ENCODE data around the gene AGAP2. TPM values are rescaled to one million over a fixed set of nuclear protein-coding genes. Genes with fewer than 3 reads are reported as not detected.

Gene AGAP2
- total RNA-seq, 4 donors from 2014 or later: 0.29 to 6.3 (median 2.6) TPM

- peaks cover 0 to 3% of the 10 kb centered on the region in 2 donors for H3K27me3 ChIP-seq
- DNase-seq: peak; percentile 75
- TF ChIP-seq, protein P1, sequence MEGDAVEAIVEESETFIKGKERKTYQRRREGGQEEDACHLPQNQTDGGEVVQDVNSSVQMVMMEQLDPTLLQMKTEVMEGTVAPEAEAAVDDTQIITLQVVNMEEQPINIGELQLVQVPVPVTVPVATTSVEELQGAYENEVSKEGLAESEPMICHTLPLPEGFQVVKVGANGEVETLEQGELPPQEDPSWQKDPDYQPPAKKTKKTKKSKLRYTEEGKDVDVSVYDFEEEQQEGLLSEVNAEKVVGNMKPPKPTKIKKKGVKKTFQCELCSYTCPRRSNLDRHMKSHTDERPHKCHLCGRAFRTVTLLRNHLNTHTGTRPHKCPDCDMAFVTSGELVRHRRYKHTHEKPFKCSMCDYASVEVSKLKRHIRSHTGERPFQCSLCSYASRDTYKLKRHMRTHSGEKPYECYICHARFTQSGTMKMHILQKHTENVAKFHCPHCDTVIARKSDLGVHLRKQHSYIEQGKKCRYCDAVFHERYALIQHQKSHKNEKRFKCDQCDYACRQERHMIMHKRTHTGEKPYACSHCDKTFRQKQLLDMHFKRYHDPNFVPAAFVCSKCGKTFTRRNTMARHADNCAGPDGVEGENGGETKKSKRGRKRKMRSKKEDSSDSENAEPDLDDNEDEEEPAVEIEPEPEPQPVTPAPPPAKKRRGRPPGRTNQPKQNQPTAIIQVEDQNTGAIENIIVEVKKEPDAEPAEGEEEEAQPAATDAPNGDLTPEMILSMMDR (IDR thresholded peaks at IDR 0.05): no peak
- no peak for TF ChIP-seq POLR2A (IDR thresholded peaks at IDR 0.05)
- no peaks in the 10 kb centered on the region for H3K4me1 ChIP-seq
- intact Hi-C loops (cut with DNase I; ENCODE audit: low total_unique reads): no loop called here
- no peaks in the 10 kb centered on the region for H3K9me3 ChIP-seq
- peak overlapping the region; percentile 97 to 98 for H3K27ac ChIP-seq
- H3K4me3 ChIP-seq: peak overlapping the region; percentile 82 to 96
- H3K36me3 ChIP-seq: no peaks in the 10 kb centered on the region
These were observed 5.7 kb upstream of the AGAP2 start for GRCh38 chr12:57744194-57744776.

DNA sequence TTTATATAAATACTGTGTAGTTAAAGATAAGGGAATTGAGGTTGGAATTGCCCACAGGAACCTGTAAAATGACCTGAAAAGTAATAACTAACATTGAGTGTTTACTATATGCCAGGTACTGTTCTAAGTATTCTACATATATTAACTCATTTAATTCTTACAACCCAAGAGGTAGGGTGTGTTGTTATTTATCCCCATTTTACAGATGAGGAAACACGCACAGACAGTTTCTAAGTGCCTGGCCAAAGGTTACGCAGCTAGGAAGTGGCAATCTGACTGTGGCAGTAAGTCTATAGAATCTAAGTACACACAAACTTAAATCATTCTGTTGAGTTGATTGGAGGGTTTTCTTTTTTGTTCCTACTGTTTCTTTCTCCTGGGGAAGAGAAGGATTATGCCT is 5.2 kb upstream of the AGAP2 start:
- Histone ChIP-seq H3K9me3 (no peaks in the 10 kb centered on the region), H3K4me3 (no peak overlapping the region), H3K36me3 (no peaks in the 10 kb centered on the region), H3K27me3 (peaks cover 1 to 7% of the 10 kb centered on the region in 2 donors), H3K27ac (peak overlapping the region in 1 of 2 donors; percentile 98), H3K4me1 (peaks cover 0 to under 1% of the 10 kb centered on the region in 2 donors)
- no peak for DNase-seq
- no peak for TF ChIP-seq POLR2A (IDR thresholded peaks at IDR 0.05)
- TF ChIP-seq, protein P1 (IDR thresholded peaks at IDR 0.05): no peak
- intact Hi-C loops (cut with DNase I; ENCODE audit: low total_unique reads): no loop called here

- Histone ChIP-seq H3K36me3 (no peaks in the 10 kb centered on the region), H3K4me1 (peaks cover 0 to 18% of the 10 kb centered on the region in 2 donors), H3K4me3 (no peak overlapping the region), H3K27me3 (peaks cover 16 to 17% of the 10 kb centered on the region in 2 donors), H3K9me3 (no peaks in the 10 kb centered on the region), H3K27ac (no peak overlapping the region)
- TF ChIP-seq, protein P1 (IDR thresholded peaks at IDR 0.05): no peak
- TF ChIP-seq POLR2A (IDR thresholded peaks at IDR 0.05): no peak
- intact Hi-C loops (cut with DNase I; ENCODE audit: low total_unique reads): no loop called here
- no peak for DNase-seq
These were observed 3.5 kb upstream of the AGAP2 start for GRCh38 chr12:57741844-57742738.

DNA sequence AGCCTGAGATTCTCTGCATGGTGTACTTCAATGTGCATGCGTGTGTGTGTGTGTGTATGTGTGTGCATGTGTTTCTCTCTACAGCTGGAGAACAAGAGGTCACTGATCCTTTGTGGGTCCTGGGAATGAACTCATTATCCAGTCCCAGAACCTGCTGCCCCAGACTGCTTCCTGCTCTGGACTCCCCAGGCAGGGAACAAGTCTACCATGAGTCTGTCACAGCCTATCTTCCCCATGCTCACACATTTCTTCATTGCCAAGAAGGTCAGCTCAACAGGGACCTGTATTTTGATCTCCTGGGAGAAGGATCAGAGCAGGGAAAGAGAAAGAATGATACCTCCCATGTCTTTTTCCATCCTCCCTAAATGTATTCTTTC is 2.9 kb upstream of the AGAP2 start:
- no peak overlapping the region for H3K4me3 ChIP-seq
- DNase-seq: no peak
- peaks cover 18 to 24% of the 10 kb centered on the region in 2 donors for H3K27me3 ChIP-seq

More for the DNA sequence above, 2.9 kb upstream of the AGAP2 start:
- H3K4me1 ChIP-seq: peaks cover 0 to 21% of the 10 kb centered on the region in 2 donors
- no peaks in the 10 kb centered on the region for H3K36me3 ChIP-seq
- intact Hi-C loops (cut with DNase I; ENCODE audit: low total_unique reads): no loop called here
- H3K9me3 ChIP-seq: no peaks in the 10 kb centered on the region
- no peak overlapping the region for H3K27ac ChIP-seq
- TF ChIP-seq, protein P1 (IDR thresholded peaks at IDR 0.05): no peak
- TF ChIP-seq POLR2A (IDR thresholded peaks at IDR 0.05): no peak
